Lower leg skin (tissue), 4 donors: Measurements from ENCODE around the gene NT5DC3. TPM values are rescaled to one million over a fixed set of nuclear protein-coding genes. Genes with fewer than 3 reads are reported as not detected.
"Not testable (repeated sequence)": the region's sequence is repeated elsewhere in the genome, so short reads cannot be mapped to it uniquely, and the experiment has no call there.

Source experiments
- DNase-seq, 2 donors: peaks; one replicate each; pipeline ENCODE4 v3.0.0-alpha.2; 2019; ENCODE audit warnings: low spot score in 2 of 2
- H3K4me3 ChIP-seq: fragments of 200-600 bp; sonication (generic); 2 replicates; pipeline ENCODE4 v1.5.1; 2017; ENCODE audit warnings: mild to moderate bottlenecking, low read depth; ENCODE audit not compliant: poor library complexity, severe bottlenecking
- POLR2A ChIP-seq, 2 donors: fragments of 450-650 bp; IDR thresholded peaks; one replicate each; pipeline ENCODE4 v1.6.1; 2016 to 2017; ENCODE audit warnings: antibody characterized with exemption in 2 of 2, mild to moderate bottlenecking in 1 of 2, moderate library complexity in 1 of 2
- WGBS, 2 donors: methylation state at CpG; one replicate each; pipeline ENCODE4 v1.1.5; 2018; 5-methylcytosine and 5-hydroxymethylcytosine counted together
- intact Hi-C: fragments of 100-400 bp; cut with DNase I; formaldehyde crosslinking; loops from one replicate; pipeline ENCODE4 v1.15.0; 2023; ENCODE audit warnings: low total_unique reads
- total RNA-seq, 4 donors: library from RNA; depleted of rRNA; stranded (reverse); fragments of >200 nt; gene quantifications; one replicate each; pipeline ENCODE4 v1.1.0, GENCODE V29; 2016
- TF ChIP-seq, protein P1 (sequence below), 3 donors: fragments of 450-650 bp; IDR thresholded peaks; one replicate each; pipeline ENCODE4 v1.5.1; 2016; ENCODE audit warnings: antibody characterized with exemption in 3 of 3, mild to moderate bottlenecking in 3 of 3, moderate library complexity in 2 of 3

The NT5DC3 gene
- total RNA-seq, 4 donors from 2014 or later: 2.9 to 4.2 (median 3.5) TPM

DNA sequence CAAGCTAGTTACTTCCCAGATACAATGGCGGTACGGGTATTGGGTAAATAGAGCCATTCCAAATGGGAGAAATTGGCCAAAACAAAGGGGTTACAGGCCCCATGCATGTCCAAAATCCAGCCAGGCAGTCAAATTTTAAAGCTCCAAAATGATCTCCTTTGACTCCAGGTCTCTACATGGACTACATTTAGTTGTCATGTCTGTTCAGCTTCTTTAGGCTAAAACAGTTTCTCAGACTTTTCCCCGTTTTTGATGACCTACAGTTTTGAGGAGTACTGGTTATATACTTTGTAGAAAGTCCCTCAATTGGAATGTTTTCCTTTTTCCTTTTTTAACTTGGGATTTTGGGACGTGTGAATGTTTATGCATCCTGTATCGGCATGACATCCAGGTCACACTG lies 4.7 kb downstream of the NT5DC3 start:
- TF ChIP-seq, protein P1, sequence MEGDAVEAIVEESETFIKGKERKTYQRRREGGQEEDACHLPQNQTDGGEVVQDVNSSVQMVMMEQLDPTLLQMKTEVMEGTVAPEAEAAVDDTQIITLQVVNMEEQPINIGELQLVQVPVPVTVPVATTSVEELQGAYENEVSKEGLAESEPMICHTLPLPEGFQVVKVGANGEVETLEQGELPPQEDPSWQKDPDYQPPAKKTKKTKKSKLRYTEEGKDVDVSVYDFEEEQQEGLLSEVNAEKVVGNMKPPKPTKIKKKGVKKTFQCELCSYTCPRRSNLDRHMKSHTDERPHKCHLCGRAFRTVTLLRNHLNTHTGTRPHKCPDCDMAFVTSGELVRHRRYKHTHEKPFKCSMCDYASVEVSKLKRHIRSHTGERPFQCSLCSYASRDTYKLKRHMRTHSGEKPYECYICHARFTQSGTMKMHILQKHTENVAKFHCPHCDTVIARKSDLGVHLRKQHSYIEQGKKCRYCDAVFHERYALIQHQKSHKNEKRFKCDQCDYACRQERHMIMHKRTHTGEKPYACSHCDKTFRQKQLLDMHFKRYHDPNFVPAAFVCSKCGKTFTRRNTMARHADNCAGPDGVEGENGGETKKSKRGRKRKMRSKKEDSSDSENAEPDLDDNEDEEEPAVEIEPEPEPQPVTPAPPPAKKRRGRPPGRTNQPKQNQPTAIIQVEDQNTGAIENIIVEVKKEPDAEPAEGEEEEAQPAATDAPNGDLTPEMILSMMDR (IDR thresholded peaks at IDR 0.05): no peak
- TF ChIP-seq POLR2A (IDR thresholded peaks at IDR 0.05): no peak
- H3K4me3 ChIP-seq: no peak overlapping the region
- 92 to 97% methylated on average over 5 of the region's 5 CpGs for WGBS, 2 donors
- DNase-seq: no peak
- intact Hi-C loops: no loop called here

DNA sequence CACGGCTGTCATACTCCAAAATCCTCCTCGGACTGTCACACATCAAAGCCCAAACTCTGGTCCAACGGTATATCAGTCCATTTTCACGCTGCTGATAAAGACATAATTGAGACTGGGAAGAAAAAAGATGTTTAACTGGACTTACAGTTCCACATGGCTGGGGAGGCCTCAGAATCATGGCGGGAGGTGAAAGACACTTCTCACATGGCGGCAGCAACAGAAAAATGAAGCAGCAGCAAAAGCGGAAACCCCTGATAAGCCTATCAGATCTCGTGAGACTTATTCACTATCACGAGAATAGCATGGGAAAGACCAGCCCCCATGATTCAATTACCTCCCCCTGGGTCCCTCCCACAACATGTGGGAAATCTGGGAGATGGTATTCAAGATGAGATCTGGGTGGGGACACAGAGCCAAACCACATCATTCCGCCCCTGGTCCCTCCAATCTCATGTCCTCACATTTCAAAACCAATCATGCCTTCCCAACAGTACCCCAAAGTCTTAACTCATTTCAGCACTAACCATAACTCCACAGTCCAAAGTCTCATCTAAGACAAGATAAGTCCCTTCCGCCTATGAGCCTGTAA lies 5.2 kb downstream of the NT5DC3 start:
- intact Hi-C loops, DNase-seq, H3K4me3 ChIP-seq: not testable (repeated sequence)
- 95 to 97% methylated on average over 11 of the region's 11 CpGs for WGBS, 2 donors

DNA sequence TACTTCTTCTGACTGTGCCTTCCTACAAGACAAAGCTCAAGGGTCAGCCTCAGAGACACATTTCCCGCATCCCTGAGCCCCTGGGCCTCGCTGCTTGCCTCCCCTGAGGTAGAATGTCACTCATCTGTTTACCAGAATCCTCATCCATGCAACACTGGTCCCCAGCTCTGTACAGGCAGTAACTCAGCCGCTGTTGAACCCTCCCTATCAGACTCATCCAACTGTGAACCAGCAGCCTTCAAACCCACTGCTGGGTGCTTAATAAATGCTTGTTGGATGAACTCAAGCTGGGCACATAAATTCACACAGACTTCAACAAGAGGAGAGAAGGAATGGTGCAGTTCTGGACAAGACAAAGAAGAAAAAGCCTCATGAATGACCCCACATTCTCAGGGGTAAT lies 6.1 kb downstream of the NT5DC3 start:
- no peak overlapping the region for H3K4me3 ChIP-seq
- TF ChIP-seq, protein P1 (IDR thresholded peaks at IDR 0.05): no peak
- TF ChIP-seq POLR2A (IDR thresholded peaks at IDR 0.05): no peak
- intact Hi-C loops: no loop called here
- no peak for DNase-seq
- 91 to 92% methylated on average over 3 of the region's 3 CpGs for WGBS, 2 donors

DNA sequence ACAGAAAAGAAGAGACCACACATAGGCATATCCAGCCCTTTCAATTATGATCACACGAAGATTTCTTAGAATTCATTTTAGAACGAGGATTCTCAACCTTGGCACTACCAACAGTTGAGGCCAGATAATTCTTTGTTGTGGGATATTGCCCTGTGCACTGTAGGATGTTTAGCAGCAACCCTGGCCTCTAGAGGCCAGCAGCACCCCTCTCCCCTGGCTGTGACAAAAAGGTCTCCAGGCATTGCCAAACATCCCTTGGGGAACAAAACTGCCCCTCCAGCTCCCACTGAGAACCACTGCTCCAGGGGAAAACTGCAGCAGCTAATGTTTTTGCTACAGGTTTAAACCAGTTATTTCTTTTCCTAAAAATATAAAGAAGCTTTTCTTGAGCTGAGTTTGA lies 7.1 kb downstream of the NT5DC3 start:
- WGBS, 2 donors: 58 to 66% methylated on average over 2 of the region's 2 CpGs
- TF ChIP-seq, protein P1 (IDR thresholded peaks at IDR 0.05): no peak
- TF ChIP-seq POLR2A (IDR thresholded peaks at IDR 0.05): no peak
- no peak for DNase-seq
- intact Hi-C loops: no loop called here
- H3K4me3 ChIP-seq: no peak overlapping the region

DNA sequence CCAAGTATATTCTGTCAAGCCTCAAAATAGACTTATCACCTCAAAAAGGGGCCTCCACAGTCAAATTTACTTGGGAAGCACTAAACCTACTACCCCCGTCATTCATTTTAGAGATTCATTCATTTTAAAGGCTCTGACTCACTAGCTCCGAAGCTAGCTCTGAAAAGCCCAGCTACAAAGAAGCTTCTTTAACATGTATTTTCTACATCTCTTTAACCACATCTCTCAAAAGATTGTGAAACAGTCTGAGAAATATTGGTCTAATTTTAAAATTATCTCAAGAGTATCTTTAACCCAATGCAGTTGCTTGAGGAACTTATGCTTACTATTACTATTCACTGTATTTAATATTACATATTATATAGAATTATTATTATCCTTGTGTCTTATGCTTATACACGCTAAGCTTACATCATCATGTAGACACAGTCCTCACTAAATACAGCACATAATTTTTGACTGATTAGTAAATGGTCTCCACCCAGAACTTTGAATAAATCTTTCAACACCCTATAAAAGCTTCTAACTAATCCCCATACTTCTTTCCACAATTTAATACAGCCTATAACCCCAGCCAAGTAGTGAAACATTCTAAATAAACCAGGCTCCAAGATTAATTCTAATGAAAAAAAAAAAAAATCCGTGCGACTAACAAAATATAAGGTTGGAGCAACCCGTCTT lies 7.8 kb downstream of the NT5DC3 start:
- intact Hi-C loops: no loop called here
- WGBS, 2 donors: 60 to 64% methylated on average over 6 of the region's 6 CpGs
- H3K4me3 ChIP-seq: no peak overlapping the region
- DNase-seq: no peak
- TF ChIP-seq POLR2A (IDR thresholded peaks at IDR 0.05): no peak
- TF ChIP-seq, protein P1 (IDR thresholded peaks at IDR 0.05): no peak

DNA sequence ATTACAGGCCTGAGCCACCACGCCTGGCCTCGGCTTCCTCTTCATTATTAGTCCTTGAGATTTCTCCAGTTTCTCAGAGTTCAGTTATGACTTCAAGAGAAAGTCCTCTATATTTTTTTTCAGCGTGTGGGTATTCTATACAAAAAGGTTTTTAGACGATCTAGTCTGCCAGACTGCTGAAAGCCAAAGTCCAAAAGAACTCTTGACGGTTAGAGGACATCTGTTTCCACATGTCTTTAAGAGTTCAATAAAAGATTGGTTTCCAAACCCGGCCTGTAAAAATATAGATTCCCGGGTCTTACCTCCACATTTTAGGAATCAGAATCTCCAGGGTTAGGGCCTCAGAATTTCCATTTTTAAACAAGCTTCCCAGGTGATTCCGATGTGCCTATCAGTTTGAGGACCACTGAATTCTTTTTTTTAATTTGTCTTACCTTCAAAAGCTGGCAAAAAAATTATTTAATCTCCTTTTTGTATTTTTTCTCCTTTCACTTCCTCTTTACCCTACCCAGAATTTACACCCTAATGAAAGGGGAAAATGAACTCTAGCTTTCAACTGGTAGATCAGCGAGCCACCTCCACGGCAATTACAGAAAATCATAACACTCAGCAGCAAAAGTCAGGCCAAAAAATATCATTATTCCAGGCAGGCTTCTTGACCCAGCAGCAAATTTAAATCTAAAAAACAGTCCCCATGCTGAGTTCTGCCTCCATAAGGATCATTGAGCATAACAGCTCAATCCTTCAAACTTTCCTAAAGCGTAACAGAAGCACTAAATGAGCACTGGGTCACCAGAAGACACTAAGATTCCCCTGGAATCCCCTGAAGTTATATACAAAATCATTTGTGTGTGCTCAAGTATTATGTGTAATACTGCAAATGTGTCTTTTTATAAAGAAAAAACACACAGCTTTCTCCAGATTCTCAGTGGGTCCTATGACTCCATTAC lies 8.7 kb downstream of the NT5DC3 start:
- WGBS, 2 donors: 89 to 90% methylated on average over 11 of the region's 11 CpGs
- H3K4me3 ChIP-seq: no peak overlapping the region
- DNase-seq: no peak
- intact Hi-C loops: no loop called here
- TF ChIP-seq POLR2A (IDR thresholded peaks at IDR 0.05): no peak
